Neural cell (in vitro differentiated cells): ENCODE data around the gene ELP5.

Experiments
- CTCF ChIP-seq: fragments of 450-650 bp; IDR thresholded peaks from 2 replicates; pipeline ENCODE4 v1.5.1; 2014; ENCODE audit warnings: antibody characterized with exemption, mild to moderate bottlenecking, moderate library complexity; ENCODE audit not compliant: poor library complexity, severe bottlenecking
- POLR2AphosphoS5 ChIP-seq: IDR thresholded peaks from 2 replicates; pipeline ENCODE4 v1.6.1; 2012

- TF ChIP-seq POLR2AphosphoS5 = no peak
- no peak for TF ChIP-seq CTCF
Measured at GRCh38 chr17:7208027-7208571, 43.9 kb upstream of the ELP5 start.
